Measurements from ENCODE around the gene ARHGEF7.

ARHGEF7 gene

GRCh38 chr13:111314852-111315251 lies 199.7 kb downstream of the ARHGEF7 start:
- DNase-seq, result no peak

- no peak for DNase-seq
Measured at GRCh38 chr13:111315347-111315995, 200.4 kb downstream of the ARHGEF7 start.

- DNase-seq, result no peak
Measured at GRCh38 chr13:111316161-111316730, 201.1 kb downstream of the ARHGEF7 start.

- no peak for DNase-seq
Measured at GRCh38 chr13:111317042-111317550, 202.0 kb downstream of the ARHGEF7 start.

GRCh38 chr13:111317571-111318345 lies 202.6 kb downstream of the ARHGEF7 start:
- no peak for DNase-seq

GRCh38 chr13:111318386-111318785 lies 203.3 kb downstream of the ARHGEF7 start:
- no peak for DNase-seq

- DNase-seq, result no peak
Measured at GRCh38 chr13:111319521-111319920, 204.4 kb downstream of the ARHGEF7 start.

GRCh38 chr13:111319998-111320911 lies 205.1 kb downstream of the ARHGEF7 start, which contains the start of gene TEX29:
Gene TEX29 (plus strand): TSS chr13:111320642. CDS start chr13:111320891, 249 bp downstream.
- no peak for DNase-seq

- no peak for DNase-seq
Measured at GRCh38 chr13:111322001-111322915, 207.1 kb downstream of the ARHGEF7 start.

GRCh38 chr13:111322916-111323331 lies 207.8 kb downstream of the ARHGEF7 start:
- peak; percentile 6 for DNase-seq

GRCh38 chr13:111323549-111323948 lies 208.4 kb downstream of the ARHGEF7 start:
- no peak for DNase-seq

- peak; percentile 22 for DNase-seq
Measured at GRCh38 chr13:111323950-111324651, 209.0 kb downstream of the ARHGEF7 start.

- DNase-seq, result no peak
Measured at GRCh38 chr13:111324736-111325135, 209.6 kb downstream of the ARHGEF7 start.

GRCh38 chr13:111325146-111325890 lies 210.2 kb downstream of the ARHGEF7 start:
- no peak for DNase-seq

- DNase-seq, result no peak
Measured at GRCh38 chr13:111325941-111326620, 211.0 kb downstream of the ARHGEF7 start.

GRCh38 chr13:111326621-111326965 lies 211.5 kb downstream of the ARHGEF7 start:
- DNase-seq, result no peak

- DNase-seq, result no peak
Measured at GRCh38 chr13:111326981-111327642, 212.0 kb downstream of the ARHGEF7 start.

- DNase-seq, result no peak
Measured at GRCh38 chr13:111327730-111328573, 212.8 kb downstream of the ARHGEF7 start.

Data from eye (tissue), 1 donor.